GM12878 (cell line): Measurements from ENCODE around the gene NXF3. TPM values are rescaled to one million over a fixed set of nuclear protein-coding genes. Genes with fewer than 3 reads are reported as not detected.
A peak's percentile ranks its signal among the peaks of the same experiment; 100 is the strongest.

Experiments
- ATAC-seq: fragments of 200-7000 bp; cut with Tn5 transposase; 3 replicates; pipeline ENCODE4 v1.9.1; 2020; ENCODE audit warnings: mild to moderate bottlenecking, moderate library complexity
- BruUV-seq: library from RNA; stranded (reverse); fragments of 400-500 nt; replicated peaks from 2 replicates; lab custom pipeline; 2021; lab: Mats Ljungman, UMichigan
- CTCF ChIA-PET: fragments of 300-600 bp; sonication (Branson Sonifier 250); formaldehyde crosslinking; extraction: SDS; loops from one replicate; lab custom pipeline; 2021; ENCODE audit warnings: inconsistent platforms; lab: Yijun Ruan, JAX
- POLR2A ChIA-PET: fragments of 350-600 bp; formaldehyde crosslinking; extraction: SDS; loops from one replicate; lab custom pipeline; 2021; ENCODE audit warnings: inconsistent platforms; lab: Charles Lee
- RAD21 ChIA-PET: fragments of 300-600 bp; sonication (Branson Sonifier 250); formaldehyde crosslinking; loops from one replicate; lab custom pipeline; 2023; ENCODE audit warnings: antibody characterized with exemption; ENCODE audit not compliant: unreplicated experiment; lab: Charles Lee
- SMC1A ChIA-PET: fragments of 300-600 bp; sonication (Branson Sonifier 250); formaldehyde crosslinking; loops from one replicate; lab custom pipeline; 2023; ENCODE audit not compliant: unreplicated experiment, uncharacterized antibody; lab: Charles Lee
- DNase-seq: peaks from one replicate; pipeline ENCODE4 v3.0.0-alpha.2; 2011; ENCODE audit warnings: low read depth, low spot score
- FAIRE-seq: peaks from 3 replicates; lab custom pipeline; 2011; peaks lifted over from hg19 to GRCh38; lab: Jason Lieb, UNC
- H2AFZ ChIP-seq: 2 replicates; pipeline ENCODE4 v1.6.0; 2011; ENCODE audit warnings: low read depth, low read length, control low read depth; ENCODE audit not compliant: control insufficient read depth
- H3K27ac ChIP-seq: 2 replicates; pipeline ENCODE4 v1.5.1; 2011; ENCODE audit warnings: control low read depth; ENCODE audit not compliant: control insufficient read depth, insufficient read depth
- H3K27me3 ChIP-seq, 2 experiments: replicated peaks in 1 of 2; 2 replicates each; pipeline versions ENCODE4 v1.6.0 to v1.6.1; 2011; ENCODE audit warnings: low read length in 1 of 2; ENCODE audit not compliant: control insufficient read depth in 2 of 2, insufficient read depth in 2 of 2
- H3K36me3 ChIP-seq, 2 experiments: 2 replicates each; pipeline ENCODE4 v1.5.1; 2011; ENCODE audit warnings: low read length in 1 of 2; ENCODE audit not compliant: control insufficient read depth in 2 of 2, insufficient read depth in 2 of 2
- H3K4me1 ChIP-seq: 2 replicates; pipeline ENCODE4 v1.6.1; 2011; ENCODE audit warnings: mild to moderate bottlenecking, low read length, moderate library complexity, mixed read lengths; ENCODE audit not compliant: control insufficient read depth, insufficient read depth
- H3K4me2 ChIP-seq: 2 replicates; pipeline ENCODE4 v1.6.0; 2011; ENCODE audit warnings: control low read depth; ENCODE audit not compliant: control insufficient read depth, insufficient read depth
- H3K4me3 ChIP-seq: fragments of 200-600 bp; sonication (generic); 2 replicates; pipeline ENCODE4 v1.5.1; 2016
- H3K79me2 ChIP-seq: 2 replicates; pipeline ENCODE4 v1.6.0; 2011; ENCODE audit warnings: low read length; ENCODE audit not compliant: control insufficient read depth, insufficient read depth
- H3K9ac ChIP-seq: 2 replicates; pipeline ENCODE4 v1.8.0; 2011; ENCODE audit warnings: low read length, control low read depth, mixed read lengths; ENCODE audit not compliant: control insufficient read depth, insufficient read depth
- H3K9me3 ChIP-seq: replicated peaks from 3 replicates; pipeline ENCODE4 v1.5.1; 2011; ENCODE audit warnings: mild to moderate bottlenecking, low read length; ENCODE audit not compliant: control insufficient read depth, insufficient read depth
- H4K20me1 ChIP-seq: 2 replicates; pipeline ENCODE4 v1.6.0; 2011; ENCODE audit not compliant: control insufficient read depth, insufficient read depth
- CHD4 ChIP-seq: fragments of 200-600 bp; sonication (generic); IDR thresholded peaks from 2 replicates; pipeline ENCODE4 v1.6.1; 2016; ENCODE audit warnings: mild to moderate bottlenecking
- ESRRA ChIP-seq: IDR thresholded peaks from 2 replicates; pipeline ENCODE4 v1.6.1; 2012; ENCODE audit warnings: mild to moderate bottlenecking, low read length, improper control_type of control experiment
- WGBS: methylation state at CpG from one replicate; pipeline ENCODE4 v1.1.6; 2016; ENCODE audit warnings: low lambda C conversion rate; ENCODE audit not compliant: insufficient replicate concordance, insufficient coverage; ENCODE audit errors: missing lambda C conversion rate; 5-methylcytosine and 5-hydroxymethylcytosine counted together
- in situ Hi-C: fragments of 300-500 bp; cut with MboI; formaldehyde crosslinking; loops from 9 replicates; pipeline ENCODE4 v1.14.3; 2018; ENCODE audit warnings: mixed read lengths
- intact Hi-C: fragments of 100-400 bp; cut with micrococcal nuclease; formaldehyde crosslinking; loops from one replicate; pipeline ENCODE4 v1.14.2; 2022; ENCODE audit not compliant: unreplicated experiment
- polyA plus RNA-seq, 11 experiments: library from polyadenylated mRNA; depleted of rRNA in 4 of 11; unstranded in 6 of 11; stranded (reverse) in 5 of 11; fragments of >200 nt; fragmentation: Nextera tagmentation in 4 of 11; fragmentation: Illumina TruSeq in 1 of 11; extraction: Ambion mirVana in 4 of 11; extraction: Trizol in 1 of 11; gene quantifications; 1 replicate in 1 of 11; 2 replicates in 10 of 11; pipeline versions ENCODE4 v1.2.1 to v1.2.3, GENCODE V29; 2011 to 2016; ENCODE audit warnings: inconsistent platforms in 2 of 11, missing spikeins in 2 of 11, low read depth in 1 of 11
- total RNA-seq, 4 experiments: library from RNA; depleted of rRNA in 3 of 4; stranded (reverse); fragments of >200 nt in 3 of 4; fragmentation: Illumina TruSeq in 1 of 4; extraction: Trizol in 1 of 4; gene quantifications; 2 replicates each; pipeline versions ENCODE4 v1.2.1 to v1.2.3, GENCODE V29; 2013 to 2021
- TF ChIP-seq, protein P1 (sequence below): fragments of 450-650 bp; IDR thresholded peaks from 2 replicates; pipeline ENCODE4 v1.6.1; 2017; ENCODE audit warnings: mild to moderate bottlenecking, moderate library complexity
- TF ChIP-seq, protein P2 (sequence below): IDR thresholded peaks from 2 replicates; pipeline ENCODE4 v1.6.1; 2012; ENCODE audit warnings: mild to moderate bottlenecking, low read depth, low read length
- TF ChIP-seq, protein P3 (sequence below): fragments of 450-650 bp; IDR thresholded peaks from 2 replicates; pipeline ENCODE4 v1.6.1; 2017; ENCODE audit warnings: mild to moderate bottlenecking, moderate library complexity

NXF3 gene
- total and polyA plus RNA-seq, 10 of the 15 experiments (the other 5 are each of a cell fraction or from before 2014, with no cell fraction given), result 0.53 to 8.0 TPM; not detected in 8

DNA sequence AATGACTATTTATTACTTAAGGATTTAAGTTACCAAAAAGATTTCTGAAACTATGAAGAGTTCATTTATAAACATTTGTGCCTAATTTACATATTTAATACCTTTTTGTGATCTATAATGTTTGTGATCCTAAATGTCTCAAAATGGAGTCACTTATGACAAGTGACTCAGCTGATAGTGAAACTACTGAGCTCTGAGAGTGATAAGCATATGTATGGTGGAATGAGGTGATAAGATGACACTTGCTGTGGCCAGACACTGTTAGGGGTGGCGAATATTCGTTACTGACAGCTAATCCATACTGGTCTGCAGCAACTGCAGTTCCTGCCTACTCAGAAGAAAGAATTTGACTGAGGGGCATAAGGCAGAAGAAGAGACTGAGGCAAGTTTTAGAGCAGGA is 5.5 kb upstream of the NXF3 start:
- H4K20me1 ChIP-seq, result no peaks in the 10 kb centered on the region
- no peaks in the 10 kb centered on the region for H3K9me3 ChIP-seq
- ChIA-PET POLR2A (no interaction called here), RAD21 (no interaction called here), SMC1A (no interaction called here), CTCF (interaction anchor here (0.9 kb wide), 1 partner anchor 148 kb away, joined by 3 read pairs; no protein-coding TSS in a partner anchor)
- H3K79me2 ChIP-seq, result no peaks in the 10 kb centered on the region
- DNase-seq, result no peak
- TF ChIP-seq, protein P1, sequence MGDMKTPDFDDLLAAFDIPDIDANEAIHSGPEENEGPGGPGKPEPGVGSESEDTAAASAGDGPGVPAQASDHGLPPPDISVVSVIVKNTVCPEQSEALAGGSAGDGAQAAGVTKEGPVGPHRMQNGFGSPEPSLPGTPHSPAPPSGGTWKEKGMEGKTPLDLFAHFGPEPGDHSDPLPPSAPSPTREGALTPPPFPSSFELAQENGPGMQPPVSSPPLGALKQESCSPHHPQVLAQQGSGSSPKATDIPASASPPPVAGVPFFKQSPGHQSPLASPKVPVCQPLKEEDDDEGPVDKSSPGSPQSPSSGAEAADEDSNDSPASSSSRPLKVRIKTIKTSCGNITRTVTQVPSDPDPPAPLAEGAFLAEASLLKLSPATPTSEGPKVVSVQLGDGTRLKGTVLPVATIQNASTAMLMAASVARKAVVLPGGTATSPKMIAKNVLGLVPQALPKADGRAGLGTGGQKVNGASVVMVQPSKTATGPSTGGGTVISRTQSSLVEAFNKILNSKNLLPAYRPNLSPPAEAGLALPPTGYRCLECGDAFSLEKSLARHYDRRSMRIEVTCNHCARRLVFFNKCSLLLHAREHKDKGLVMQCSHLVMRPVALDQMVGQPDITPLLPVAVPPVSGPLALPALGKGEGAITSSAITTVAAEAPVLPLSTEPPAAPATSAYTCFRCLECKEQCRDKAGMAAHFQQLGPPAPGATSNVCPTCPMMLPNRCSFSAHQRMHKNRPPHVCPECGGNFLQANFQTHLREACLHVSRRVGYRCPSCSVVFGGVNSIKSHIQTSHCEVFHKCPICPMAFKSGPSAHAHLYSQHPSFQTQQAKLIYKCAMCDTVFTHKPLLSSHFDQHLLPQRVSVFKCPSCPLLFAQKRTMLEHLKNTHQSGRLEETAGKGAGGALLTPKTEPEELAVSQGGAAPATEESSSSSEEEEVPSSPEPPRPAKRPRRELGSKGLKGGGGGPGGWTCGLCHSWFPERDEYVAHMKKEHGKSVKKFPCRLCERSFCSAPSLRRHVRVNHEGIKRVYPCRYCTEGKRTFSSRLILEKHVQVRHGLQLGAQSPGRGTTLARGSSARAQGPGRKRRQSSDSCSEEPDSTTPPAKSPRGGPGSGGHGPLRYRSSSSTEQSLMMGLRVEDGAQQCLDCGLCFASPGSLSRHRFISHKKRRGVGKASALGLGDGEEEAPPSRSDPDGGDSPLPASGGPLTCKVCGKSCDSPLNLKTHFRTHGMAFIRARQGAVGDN, result peak; percentile 76
- no peak for TF ChIP-seq CHD4
- TF ChIP-seq, protein P2, sequence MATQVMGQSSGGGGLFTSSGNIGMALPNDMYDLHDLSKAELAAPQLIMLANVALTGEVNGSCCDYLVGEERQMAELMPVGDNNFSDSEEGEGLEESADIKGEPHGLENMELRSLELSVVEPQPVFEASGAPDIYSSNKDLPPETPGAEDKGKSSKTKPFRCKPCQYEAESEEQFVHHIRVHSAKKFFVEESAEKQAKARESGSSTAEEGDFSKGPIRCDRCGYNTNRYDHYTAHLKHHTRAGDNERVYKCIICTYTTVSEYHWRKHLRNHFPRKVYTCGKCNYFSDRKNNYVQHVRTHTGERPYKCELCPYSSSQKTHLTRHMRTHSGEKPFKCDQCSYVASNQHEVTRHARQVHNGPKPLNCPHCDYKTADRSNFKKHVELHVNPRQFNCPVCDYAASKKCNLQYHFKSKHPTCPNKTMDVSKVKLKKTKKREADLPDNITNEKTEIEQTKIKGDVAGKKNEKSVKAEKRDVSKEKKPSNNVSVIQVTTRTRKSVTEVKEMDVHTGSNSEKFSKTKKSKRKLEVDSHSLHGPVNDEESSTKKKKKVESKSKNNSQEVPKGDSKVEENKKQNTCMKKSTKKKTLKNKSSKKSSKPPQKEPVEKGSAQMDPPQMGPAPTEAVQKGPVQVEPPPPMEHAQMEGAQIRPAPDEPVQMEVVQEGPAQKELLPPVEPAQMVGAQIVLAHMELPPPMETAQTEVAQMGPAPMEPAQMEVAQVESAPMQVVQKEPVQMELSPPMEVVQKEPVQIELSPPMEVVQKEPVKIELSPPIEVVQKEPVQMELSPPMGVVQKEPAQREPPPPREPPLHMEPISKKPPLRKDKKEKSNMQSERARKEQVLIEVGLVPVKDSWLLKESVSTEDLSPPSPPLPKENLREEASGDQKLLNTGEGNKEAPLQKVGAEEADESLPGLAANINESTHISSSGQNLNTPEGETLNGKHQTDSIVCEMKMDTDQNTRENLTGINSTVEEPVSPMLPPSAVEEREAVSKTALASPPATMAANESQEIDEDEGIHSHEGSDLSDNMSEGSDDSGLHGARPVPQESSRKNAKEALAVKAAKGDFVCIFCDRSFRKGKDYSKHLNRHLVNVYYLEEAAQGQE, result no peak
- no peak for TF ChIP-seq ESRRA
- TF ChIP-seq, protein P3, sequence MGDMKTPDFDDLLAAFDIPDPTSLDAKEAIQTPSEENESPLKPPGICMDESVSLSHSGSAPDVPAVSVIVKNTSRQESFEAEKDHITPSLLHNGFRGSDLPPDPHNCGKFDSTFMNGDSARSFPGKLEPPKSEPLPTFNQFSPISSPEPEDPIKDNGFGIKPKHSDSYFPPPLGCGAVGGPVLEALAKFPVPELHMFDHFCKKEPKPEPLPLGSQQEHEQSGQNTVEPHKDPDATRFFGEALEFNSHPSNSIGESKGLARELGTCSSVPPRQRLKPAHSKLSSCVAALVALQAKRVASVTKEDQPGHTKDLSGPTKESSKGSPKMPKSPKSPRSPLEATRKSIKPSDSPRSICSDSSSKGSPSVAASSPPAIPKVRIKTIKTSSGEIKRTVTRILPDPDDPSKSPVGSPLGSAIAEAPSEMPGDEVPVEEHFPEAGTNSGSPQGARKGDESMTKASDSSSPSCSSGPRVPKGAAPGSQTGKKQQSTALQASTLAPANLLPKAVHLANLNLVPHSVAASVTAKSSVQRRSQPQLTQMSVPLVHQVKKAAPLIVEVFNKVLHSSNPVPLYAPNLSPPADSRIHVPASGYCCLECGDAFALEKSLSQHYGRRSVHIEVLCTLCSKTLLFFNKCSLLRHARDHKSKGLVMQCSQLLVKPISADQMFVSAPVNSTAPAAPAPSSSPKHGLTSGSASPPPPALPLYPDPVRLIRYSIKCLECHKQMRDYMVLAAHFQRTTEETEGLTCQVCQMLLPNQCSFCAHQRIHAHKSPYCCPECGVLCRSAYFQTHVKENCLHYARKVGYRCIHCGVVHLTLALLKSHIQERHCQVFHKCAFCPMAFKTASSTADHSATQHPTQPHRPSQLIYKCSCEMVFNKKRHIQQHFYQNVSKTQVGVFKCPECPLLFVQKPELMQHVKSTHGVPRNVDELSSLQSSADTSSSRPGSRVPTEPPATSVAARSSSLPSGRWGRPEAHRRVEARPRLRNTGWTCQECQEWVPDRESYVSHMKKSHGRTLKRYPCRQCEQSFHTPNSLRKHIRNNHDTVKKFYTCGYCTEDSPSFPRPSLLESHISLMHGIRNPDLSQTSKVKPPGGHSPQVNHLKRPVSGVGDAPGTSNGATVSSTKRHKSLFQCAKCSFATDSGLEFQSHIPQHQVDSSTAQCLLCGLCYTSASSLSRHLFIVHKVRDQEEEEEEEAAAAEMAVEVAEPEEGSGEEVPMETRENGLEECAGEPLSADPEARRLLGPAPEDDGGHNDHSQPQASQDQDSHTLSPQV, result peak; percentile 91
- intact Hi-C loops, result no loop called here
- H2AFZ ChIP-seq, result no peak overlapping the region
- no peak overlapping the region for H3K4me2 ChIP-seq
- no peak overlapping the region for H3K27ac ChIP-seq
- BruUV-seq, result no TSS peak
- no peaks in the 10 kb centered on the region for H3K4me1 ChIP-seq
- H3K9ac ChIP-seq, result no peak overlapping the region
- in situ Hi-C loops, result no loop called here
- no peaks in the 10 kb centered on the region for H3K27me3 ChIP-seq
- no peak overlapping the region for H3K4me3 ChIP-seq
- 76% methylated on average over 2 of the region's 2 CpGs for WGBS
- ATAC-seq, result no peak
- H3K36me3 ChIP-seq, result no peaks in the 10 kb centered on the region
- FAIRE-seq, result no peak
